Naive thymus-derived CD8-positive, alpha-beta T cell (primary cell): ENCODE data around the gene MGMT. TPM values are rescaled to one million over a fixed set of nuclear protein-coding genes. Genes with fewer than 3 reads are reported as not detected.

Experiments
- ATAC-seq, 2 donors: fragments of 150-1000 bp; cut with Tn5 transposase in 1 of 2; sonication (Bioruptor Pico), chemical (Tn5 transposase) in 1 of 2; 1 replicate in 1 of 2; 2 replicates in 1 of 2; pipeline ENCODE4 v1.10.0; 2021; ENCODE audit warnings: mild to moderate bottlenecking in 2 of 2, moderate library complexity in 2 of 2
- POLR2A ChIA-PET: fragments of 350-600 bp; sonication (Branson Sonifier 250); formaldehyde crosslinking; loops from one replicate; lab custom pipeline; 2021; ENCODE audit warnings: antibody characterized with exemption; lab: Charles Lee
- DNase-seq, 10 donors: peaks; one replicate each; pipeline versions ENCODE4 v3.0.0 to v3.0.0-alpha.2; 2020 to 2022
- H3K27ac Mint-ChIP-seq, 10 donors: one replicate each; pipeline ENCODE4 v1.8.0; 2020 to 2022; ENCODE audit warnings: mild to moderate bottlenecking in 10 of 10, mixed read lengths in 10 of 10, moderate library complexity in 4 of 10, inconsistent platforms in 1 of 10
- H3K27me3 Mint-ChIP-seq, 5 donors: one replicate each; pipeline ENCODE4 v1.8.0; 2021 to 2022; ENCODE audit warnings: mixed read lengths in 5 of 5
- H3K36me3 Mint-ChIP-seq, 3 donors: one replicate each; pipeline ENCODE4 v1.8.0; 2020 to 2022; ENCODE audit warnings: mixed read lengths in 3 of 3, mild to moderate bottlenecking in 2 of 3, inconsistent platforms in 1 of 3
- H3K4me1 Mint-ChIP-seq, 4 donors: one replicate each; pipeline ENCODE4 v1.8.0; 2021 to 2022; ENCODE audit warnings: mixed read lengths in 4 of 4
- H3K4me3 Mint-ChIP-seq, 10 donors: one replicate each; pipeline ENCODE4 v1.8.0; 2020 to 2022; ENCODE audit warnings: mild to moderate bottlenecking in 10 of 10, mixed read lengths in 10 of 10, moderate library complexity in 6 of 10, inconsistent platforms in 1 of 10
- H3K9me3 Mint-ChIP-seq, 9 donors: one replicate each; pipeline ENCODE4 v1.8.0; 2020 to 2022; ENCODE audit warnings: mixed read lengths in 9 of 9, mild to moderate bottlenecking in 3 of 9, inconsistent platforms in 1 of 9, moderate library complexity in 1 of 9
- polyA plus RNA-seq, 3 donors: library from polyadenylated mRNA; unstranded; fragments of 300-500 nt; fragmentation: Illumina TruSeq; gene quantifications; one replicate each; pipeline ENCODE4 v1.2.3, GENCODE V29; 2021
- total RNA-seq, 8 experiments: library from RNA in 2 of 8; stranded (reverse) in 2 of 8; gene quantifications; one replicate each; pipeline ENCODE4 v1.2.3 and lab custom pipeline; 2021 to 2026

The MGMT gene
- total and polyA plus RNA-seq, 5 experiments from 2014 or later = 18.9 to 41.7 (median 32.2) TPM

GRCh38 chr10:129699722-129700340 is 232.8 kb downstream of the MGMT start:
- Mint-ChIP-seq H3K27ac (no peak overlapping the region), H3K27me3 (no peaks in the 10 kb centered on the region), H3K36me3 (peaks cover 0 to 21% (median 6%) of the 10 kb centered on the region in 3 donors), H3K4me3 (no peak overlapping the region), H3K9me3 (peaks cover 0 to 12% (median 0%) of the 10 kb centered on the region in 9 donors), H3K4me1 (peaks cover 3 to 15% (median 7%) of the 10 kb centered on the region in 4 donors)
- no peak for ATAC-seq
- DNase-seq = no peak
- POLR2A ChIA-PET = no interaction called here

- H3K27ac Mint-ChIP-seq = no peak overlapping the region
- H3K27me3 Mint-ChIP-seq = no peaks in the 10 kb centered on the region
- DNase-seq (no peak), ATAC-seq (no peak)
- H3K4me1 Mint-ChIP-seq = peaks cover 4 to 15% (median 8%) of the 10 kb centered on the region in 4 donors
- no peak overlapping the region for H3K4me3 Mint-ChIP-seq
- peaks cover 4 to 36% (median 9%) of the 10 kb centered on the region in 3 donors for H3K36me3 Mint-ChIP-seq
- peaks cover 0 to 15% (median 0%) of the 10 kb centered on the region in 9 donors for H3K9me3 Mint-ChIP-seq
- POLR2A ChIA-PET = no interaction called here
Observed at GRCh38 chr10:129702605-129703004, 235.6 kb downstream of the MGMT start.

GRCh38 chr10:129703287-129704137 is 236.5 kb downstream of the MGMT start:
- H3K4me3 Mint-ChIP-seq = no peak overlapping the region
- POLR2A ChIA-PET = no interaction called here
- no peaks in the 10 kb centered on the region for H3K27me3 Mint-ChIP-seq
- ATAC-seq (no peak), DNase-seq (no peak)
- H3K4me1 Mint-ChIP-seq = peaks cover 4 to 15% (median 8%) of the 10 kb centered on the region in 4 donors
- peak overlapping the region in 3 of 10 donors; percentile 12 to 61 (median 44) for H3K27ac Mint-ChIP-seq
- peaks cover 12 to 45% (median 18%) of the 10 kb centered on the region in 3 donors for H3K36me3 Mint-ChIP-seq
- H3K9me3 Mint-ChIP-seq = peaks cover 0 to 21% (median 0%) of the 10 kb centered on the region in 9 donors

DNA sequence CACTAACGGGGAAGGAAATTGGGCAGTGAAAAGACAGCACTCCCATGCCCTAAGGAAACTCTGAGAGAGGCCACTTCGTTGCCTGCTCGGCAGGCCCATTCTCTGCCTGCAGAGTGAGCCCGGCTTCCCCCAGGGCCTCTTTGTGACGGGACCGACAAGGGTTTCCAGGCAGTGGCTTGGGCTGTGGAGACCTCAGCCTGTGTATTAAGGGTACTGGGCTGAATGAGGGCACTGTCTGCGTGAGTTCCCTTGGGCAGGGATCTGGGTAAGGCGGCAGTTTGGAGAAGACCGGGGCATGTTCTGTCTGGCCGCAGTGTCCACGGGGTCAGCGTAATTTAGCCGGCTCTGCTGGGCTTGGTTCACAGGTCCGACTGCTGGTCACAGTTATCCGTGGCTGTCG is 237.2 kb downstream of the MGMT start:
- ATAC-seq (no peak), DNase-seq (no peak)
- POLR2A ChIA-PET = no interaction called here
- Mint-ChIP-seq H3K4me1 (peaks cover 4 to 15% (median 8%) of the 10 kb centered on the region in 4 donors), H3K27me3 (no peaks in the 10 kb centered on the region), H3K9me3 (peaks cover 0 to 21% (median 0%) of the 10 kb centered on the region in 9 donors), H3K4me3 (no peak overlapping the region), H3K27ac (peak overlapping the region in 2 of 10 donors; percentile 12 to 18), H3K36me3 (peaks cover 12 to 52% (median 25%) of the 10 kb centered on the region in 3 donors)

DNA sequence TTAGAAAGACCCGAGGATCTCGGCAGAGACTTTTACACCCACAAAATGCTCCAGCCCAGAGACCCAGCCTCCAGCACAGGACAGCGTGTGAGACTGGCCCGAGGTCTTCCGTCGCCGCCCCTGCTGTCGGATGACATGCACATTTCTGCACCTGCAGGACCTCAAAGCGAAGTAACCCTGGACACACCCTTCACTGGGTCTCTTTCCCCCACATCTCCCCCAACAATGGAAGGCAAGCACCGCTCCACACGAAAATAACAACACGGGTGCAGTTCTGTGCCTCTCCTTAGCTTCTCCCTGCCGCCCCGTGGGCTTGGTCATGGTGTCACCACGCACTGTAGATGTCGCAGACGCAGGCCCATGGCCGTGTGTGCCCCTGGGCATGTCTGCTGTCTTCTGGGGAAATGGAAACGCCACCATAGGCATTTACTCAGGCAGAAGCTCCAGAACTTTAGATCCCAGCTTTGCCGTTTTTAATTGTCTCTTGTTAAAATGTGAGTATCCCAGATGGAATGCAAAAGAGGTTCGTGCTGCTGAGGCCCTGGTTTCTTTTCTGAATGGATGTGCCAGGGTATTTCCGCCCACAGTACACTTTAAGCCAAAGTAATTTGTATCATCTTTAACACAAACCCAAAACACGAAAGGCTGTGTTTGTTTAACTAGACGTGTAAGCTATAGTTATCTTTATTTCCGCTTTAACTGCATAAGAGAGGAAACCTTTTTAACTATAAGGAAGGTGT is 237.9 kb downstream of the MGMT start:
- ATAC-seq (no peak), DNase-seq (no peak)
- H3K4me1 Mint-ChIP-seq = peaks cover 4 to 15% (median 8%) of the 10 kb centered on the region in 4 donors
- peaks cover 12 to 54% (median 29%) of the 10 kb centered on the region in 3 donors for H3K36me3 Mint-ChIP-seq
- H3K4me3 Mint-ChIP-seq = no peak overlapping the region
- H3K27ac Mint-ChIP-seq = peak overlapping the region in 1 of 10 donors; percentile 11
- H3K27me3 Mint-ChIP-seq = no peaks in the 10 kb centered on the region
- POLR2A ChIA-PET = no interaction called here
- H3K9me3 Mint-ChIP-seq = peaks cover 0 to 23% (median 0%) of the 10 kb centered on the region in 9 donors

DNA sequence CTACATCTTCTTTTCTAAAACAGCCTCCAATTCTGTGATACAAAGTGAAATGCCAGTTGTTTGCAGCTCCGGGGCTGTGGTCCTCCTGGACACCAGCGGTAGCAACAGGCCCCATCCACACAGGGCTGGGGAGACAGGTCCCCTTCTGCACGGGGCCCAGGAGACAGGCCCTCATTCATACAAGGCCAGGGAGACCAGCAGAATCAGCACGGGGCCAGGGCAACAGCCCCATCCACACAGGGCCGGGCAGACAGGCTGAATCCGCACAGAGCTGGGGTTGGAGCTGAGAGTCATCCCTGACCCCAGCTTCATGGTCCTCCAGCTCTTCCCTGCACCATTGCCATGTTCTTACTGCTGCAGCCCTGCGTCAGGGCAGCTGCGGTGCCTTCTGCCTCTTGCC is 238.6 kb downstream of the MGMT start:
- ATAC-seq (no peak), DNase-seq (no peak)
- POLR2A ChIA-PET = no interaction called here
- H3K4me1 Mint-ChIP-seq = peaks cover 4 to 15% (median 8%) of the 10 kb centered on the region in 4 donors
- no peak overlapping the region for H3K4me3 Mint-ChIP-seq
- no peak overlapping the region for H3K27ac Mint-ChIP-seq
- H3K27me3 Mint-ChIP-seq = no peaks in the 10 kb centered on the region
- H3K9me3 Mint-ChIP-seq = peaks cover 0 to 24% (median 0%) of the 10 kb centered on the region in 9 donors
- H3K36me3 Mint-ChIP-seq = peaks cover 12 to 56% (median 35%) of the 10 kb centered on the region in 3 donors

DNA sequence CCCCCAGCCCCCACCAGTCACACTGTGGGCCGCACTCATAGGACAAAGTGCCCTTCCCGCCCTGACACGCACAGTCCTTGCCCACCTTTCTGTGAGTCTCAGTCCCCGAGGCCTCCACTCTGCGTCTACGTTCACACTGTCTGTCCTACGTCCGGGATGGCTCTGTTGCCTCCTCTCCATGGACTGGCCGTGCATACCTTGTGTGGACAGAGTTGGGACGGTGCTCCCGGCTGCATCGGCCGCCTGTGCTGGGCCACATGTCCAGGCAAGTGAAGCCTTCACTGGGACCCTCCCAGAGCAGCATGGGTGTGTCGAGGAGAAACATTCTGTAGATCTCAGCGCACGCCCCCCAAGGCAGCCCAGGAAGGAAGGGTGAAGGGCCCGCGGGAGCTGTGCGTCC is 239.0 kb downstream of the MGMT start:
- DNase-seq = no peak
- Mint-ChIP-seq H3K27me3 (no peaks in the 10 kb centered on the region), H3K4me3 (no peak overlapping the region), H3K9me3 (peaks cover 0 to 24% (median 0%) of the 10 kb centered on the region in 9 donors), H3K27ac (peak overlapping the region in 2 of 10 donors; percentile 48 to 61), H3K4me1 (peaks cover 4 to 15% (median 8%) of the 10 kb centered on the region in 4 donors), H3K36me3 (peaks cover 12 to 59% (median 39%) of the 10 kb centered on the region in 3 donors)
- POLR2A ChIA-PET = no interaction called here
- ATAC-seq = no peak

- ATAC-seq = no peak
- H3K4me3 Mint-ChIP-seq = no peak overlapping the region
- DNase-seq = no peak
- no peaks in the 10 kb centered on the region for H3K27me3 Mint-ChIP-seq
- H3K4me1 Mint-ChIP-seq = peaks cover 4 to 15% (median 8%) of the 10 kb centered on the region in 4 donors
- peaks cover 0 to 28% (median 0%) of the 10 kb centered on the region in 9 donors for H3K9me3 Mint-ChIP-seq
- POLR2A ChIA-PET = no interaction called here
- peaks cover 12 to 61% (median 43%) of the 10 kb centered on the region in 3 donors for H3K36me3 Mint-ChIP-seq
- H3K27ac Mint-ChIP-seq = no peak overlapping the region
Observed at GRCh38 chr10:129706523-129706922, 239.5 kb downstream of the MGMT start.

GRCh38 chr10:129707406-129708388 is 240.7 kb downstream of the MGMT start:
- ATAC-seq (no peak), DNase-seq (no peak)
- no peak overlapping the region for H3K4me3 Mint-ChIP-seq
- POLR2A ChIA-PET = no interaction called here
- H3K36me3 Mint-ChIP-seq = peaks cover 13 to 70% (median 52%) of the 10 kb centered on the region in 3 donors
- H3K9me3 Mint-ChIP-seq = peaks cover 0 to 24% (median 0%) of the 10 kb centered on the region in 9 donors
- no peaks in the 10 kb centered on the region for H3K27me3 Mint-ChIP-seq
- peaks cover 4 to 7% (median 6%) of the 10 kb centered on the region in 4 donors for H3K4me1 Mint-ChIP-seq
- no peak overlapping the region for H3K27ac Mint-ChIP-seq

- Mint-ChIP-seq H3K9me3 (peaks cover 0 to 21% (median 0%) of the 10 kb centered on the region in 9 donors), H3K36me3 (peaks cover 21 to 75% (median 62%) of the 10 kb centered on the region in 3 donors), H3K4me3 (no peak overlapping the region), H3K27ac (no peak overlapping the region), H3K27me3 (no peaks in the 10 kb centered on the region), H3K4me1 (peaks cover 0 to 5% (median under 1%) of the 10 kb centered on the region in 4 donors)
- DNase-seq = no peak
- ATAC-seq = no peak
- POLR2A ChIA-PET = no interaction called here
Observed at GRCh38 chr10:129709101-129709500, 242.1 kb downstream of the MGMT start.

DNA sequence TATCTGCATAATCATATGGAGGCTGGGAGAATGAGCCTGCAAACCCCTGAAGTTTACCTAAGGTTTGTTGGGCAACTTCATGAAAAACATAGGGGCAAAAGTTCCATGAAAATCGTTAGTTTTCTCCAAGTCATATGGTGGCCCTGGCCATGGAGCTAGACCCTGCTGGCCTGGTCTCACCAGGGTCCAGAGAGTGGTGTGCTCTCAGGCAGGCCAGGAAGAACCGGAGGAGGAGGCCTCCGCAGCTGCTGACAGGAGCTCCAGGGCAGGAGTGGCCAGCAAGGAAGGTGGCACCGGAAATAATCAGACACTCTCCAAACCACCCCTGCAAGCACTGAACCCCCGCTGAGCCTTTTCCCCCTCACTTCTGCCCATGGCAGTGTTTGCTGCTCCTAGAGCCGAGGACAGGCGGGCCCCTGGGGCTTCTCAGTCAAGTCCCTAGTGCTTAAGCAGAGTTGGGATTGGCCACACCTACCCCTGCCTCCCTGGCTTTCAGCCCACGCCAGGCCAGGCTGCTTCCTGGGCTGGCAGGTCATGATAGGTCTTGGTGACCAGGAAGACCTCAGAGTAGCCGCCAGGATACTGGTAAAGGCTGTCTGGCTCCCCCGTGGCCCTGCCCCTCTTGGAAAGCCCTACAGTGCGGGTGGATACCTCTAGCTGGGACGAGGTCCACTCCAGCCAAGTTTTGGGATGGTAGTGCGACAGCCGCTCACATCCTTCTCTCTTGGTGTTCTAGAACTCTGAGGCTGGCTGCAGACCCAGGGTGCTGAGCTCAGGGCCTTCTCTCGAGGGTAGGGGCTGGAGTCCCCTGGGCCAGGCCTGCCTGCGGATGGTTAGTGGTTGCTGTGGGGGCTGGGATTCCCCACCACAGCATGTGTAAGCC is 242.8 kb downstream of the MGMT start:
- no peak for DNase-seq
- H3K9me3 Mint-ChIP-seq = peaks cover 0 to 16% (median 0%) of the 10 kb centered on the region in 9 donors

More for the DNA sequence above, 242.8 kb downstream of the MGMT start:
- Mint-ChIP-seq H3K27me3 (no peaks in the 10 kb centered on the region), H3K27ac (no peak overlapping the region), H3K4me3 (no peak overlapping the region), H3K36me3 (peaks cover 21 to 71% (median 62%) of the 10 kb centered on the region in 3 donors), H3K4me1 (peaks cover 0 to 5% (median 0%) of the 10 kb centered on the region in 4 donors)
- POLR2A ChIA-PET = no interaction called here
- no peak for ATAC-seq
